Choroid plexus epithelial cell (primary cell): Measurements from ENCODE around the gene STH.

Source experiments
- DNase-seq: peaks from one replicate; pipeline ENCODE4 v3.0.0-alpha.2; 2010; ENCODE audit warnings: low read depth
- H3K4me3 ChIP-seq: 2 replicates; pipeline ENCODE4 v1.5.1; 2011; ENCODE audit warnings: low read depth, mild to moderate bottlenecking, control low read depth, low read length, moderate library complexity
- TF ChIP-seq, protein P1 (sequence below): conservative IDR thresholded peaks from 2 replicates; pipeline ENCODE4 v1.5.1; 2011; ENCODE audit warnings: low read depth, mild to moderate bottlenecking, control low read depth, inconsistent platforms, low read length, moderate library complexity

Gene STH

GRCh38 chr17:45977506-45977824 lies 21.6 kb upstream of the STH start:
- TF ChIP-seq, protein P1, sequence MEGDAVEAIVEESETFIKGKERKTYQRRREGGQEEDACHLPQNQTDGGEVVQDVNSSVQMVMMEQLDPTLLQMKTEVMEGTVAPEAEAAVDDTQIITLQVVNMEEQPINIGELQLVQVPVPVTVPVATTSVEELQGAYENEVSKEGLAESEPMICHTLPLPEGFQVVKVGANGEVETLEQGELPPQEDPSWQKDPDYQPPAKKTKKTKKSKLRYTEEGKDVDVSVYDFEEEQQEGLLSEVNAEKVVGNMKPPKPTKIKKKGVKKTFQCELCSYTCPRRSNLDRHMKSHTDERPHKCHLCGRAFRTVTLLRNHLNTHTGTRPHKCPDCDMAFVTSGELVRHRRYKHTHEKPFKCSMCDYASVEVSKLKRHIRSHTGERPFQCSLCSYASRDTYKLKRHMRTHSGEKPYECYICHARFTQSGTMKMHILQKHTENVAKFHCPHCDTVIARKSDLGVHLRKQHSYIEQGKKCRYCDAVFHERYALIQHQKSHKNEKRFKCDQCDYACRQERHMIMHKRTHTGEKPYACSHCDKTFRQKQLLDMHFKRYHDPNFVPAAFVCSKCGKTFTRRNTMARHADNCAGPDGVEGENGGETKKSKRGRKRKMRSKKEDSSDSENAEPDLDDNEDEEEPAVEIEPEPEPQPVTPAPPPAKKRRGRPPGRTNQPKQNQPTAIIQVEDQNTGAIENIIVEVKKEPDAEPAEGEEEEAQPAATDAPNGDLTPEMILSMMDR = no peak
- no peak overlapping the region for H3K4me3 ChIP-seq
- DNase-seq = no peak

DNA sequence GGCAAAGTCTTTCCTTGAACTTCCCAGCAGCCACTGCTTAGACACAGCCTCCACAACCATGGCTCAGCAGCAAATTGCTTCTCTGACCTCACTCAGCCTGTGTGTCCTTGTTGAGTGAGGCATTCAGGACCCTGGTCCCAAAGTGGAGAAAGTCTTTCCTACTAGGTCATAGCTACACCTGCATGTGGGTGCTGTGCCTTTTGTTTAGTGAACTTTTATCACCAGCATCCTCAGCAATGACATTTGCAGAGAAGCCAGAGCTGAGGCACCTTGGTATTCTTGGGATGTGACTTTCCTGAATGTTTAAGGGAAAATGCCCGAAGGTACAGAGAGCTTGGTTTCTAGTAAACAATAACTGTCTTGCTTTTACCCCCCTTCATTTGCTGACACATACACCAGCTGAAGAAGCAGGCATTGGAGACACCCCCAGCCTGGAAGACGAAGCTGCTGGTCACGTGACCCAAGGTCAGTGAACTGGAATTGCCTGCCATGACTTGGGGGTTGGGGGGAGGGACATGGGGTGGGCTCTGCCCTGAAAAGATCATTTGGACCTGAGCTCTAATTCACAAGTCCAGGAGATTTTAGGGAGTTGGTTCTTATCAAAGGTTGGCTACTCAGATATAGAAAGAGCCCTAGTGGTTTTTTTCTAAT lies 20.9 kb upstream of the STH start:
- DNase-seq = no peak
- TF ChIP-seq, protein P1 = no peak
- H3K4me3 ChIP-seq = no peak overlapping the region

GRCh38 chr17:45979137-45979536 lies 19.9 kb upstream of the STH start:
- TF ChIP-seq, protein P1 = no peak
- no peak overlapping the region for H3K4me3 ChIP-seq
- peak; percentile 5 for DNase-seq

DNA sequence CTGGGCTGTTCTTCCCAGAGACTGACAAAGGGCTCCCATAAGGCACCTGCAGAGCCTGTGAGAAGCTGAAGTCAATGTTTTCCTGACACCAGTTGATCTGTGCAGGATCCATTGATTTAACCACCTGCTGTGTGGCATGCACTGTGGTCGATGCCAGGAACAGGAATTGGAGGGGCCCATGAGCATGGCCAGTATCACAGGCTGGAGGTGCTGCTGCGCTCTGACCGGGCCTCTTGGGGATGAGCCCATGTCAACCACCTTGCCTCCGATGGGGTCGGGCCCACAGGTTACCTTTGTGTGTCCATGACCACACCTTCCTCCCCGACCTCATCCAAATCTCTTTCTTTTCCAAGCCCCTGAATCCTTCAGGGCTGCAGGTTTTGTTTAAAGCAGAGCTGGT lies 18.2 kb upstream of the STH start:
- no peak overlapping the region for H3K4me3 ChIP-seq
- no peak for DNase-seq
- TF ChIP-seq, protein P1 = no peak

GRCh38 chr17:45981306-45981705 lies 17.7 kb upstream of the STH start:
- TF ChIP-seq, protein P1 = no peak
- no peak overlapping the region for H3K4me3 ChIP-seq
- no peak for DNase-seq

- TF ChIP-seq, protein P1 = no peak
- DNase-seq = no peak
- no peak overlapping the region for H3K4me3 ChIP-seq
Observed at GRCh38 chr17:45982791-45983613, 16.0 kb upstream of the STH start.
